ENCODE measurements around the gene MLNR. TPM values are rescaled to one million over a fixed set of nuclear protein-coding genes. Genes with fewer than 3 reads are reported as not detected.
A peak's percentile ranks its signal among the peaks of the same experiment; 100 is the strongest.

The MLNR gene
- total RNA-seq, 2 experiments from 2014 or later = not detected

- Mint-ChIP-seq H3K4me1 (ENCODE audit: low read depth) (peaks cover 55% of the 10 kb centered on the region), H3K36me3 (ENCODE audit: low read depth) (peaks cover 26% of the 10 kb centered on the region), H3K27ac (peak overlapping the region; percentile 95), H3K9me3 (no peaks in the 10 kb centered on the region), H3K27me3 (peaks cover 2% of the 10 kb centered on the region), H3K4me3 (peak overlapping the region; percentile 93)
- peak in 3 of 14 experiments; percentile 8 to 45 (median 34) for DNase-seq
- no peak for TF ChIP-seq CTCF (IDR thresholded peaks at IDR 0.05)
- H3K9me3 ChIP-seq (ENCODE audit: control insufficient read depth in 1 of 2, insufficient read depth in 1 of 2, low read length in 2 of 2) = no peaks in the 10 kb centered on the region
- CTCF ChIA-PET = interaction anchor here (0.9 to 2.3 kb wide), 6 partner anchors 9 to 749 kb away, joined by 3 to 6 read pairs (median 4); no protein-coding TSS in a partner anchor
- H3K27ac ChIP-seq (ENCODE audit: low read depth in 1 of 2, low read length in 2 of 2) = peak overlapping the region; percentile 36 to 85
- intact Hi-C loops (cut with DNase I, micrococcal nuclease) = no loop called here
- H3K27me3 ChIP-seq (ENCODE audit: control insufficient read depth in 1 of 2, insufficient read depth in 2 of 2, low read length in 2 of 2) = no peaks in the 10 kb centered on the region
- H3K4me1 ChIP-seq (ENCODE audit: insufficient read depth, low read length) = peaks cover 24% of the 10 kb centered on the region
- peak overlapping the region; percentile 65 for H3K4me3 ChIP-seq (ENCODE audit: low read length)
- no peaks in the 10 kb centered on the region for H3K36me3 ChIP-seq (ENCODE audit: insufficient read depth, low read length)
- ATAC-seq (ENCODE audit: poor library complexity) = peak; percentile 30
- POLR2A ChIA-PET = interaction anchor here (0.8 to 2.9 kb wide), 8 partner anchors 9 to 273 kb away, joined by 3 to 26 read pairs (median 5); partner anchors contain the start of genes CAB39L, FNDC3A and SETDB2
These were observed 28.5 kb downstream of the MLNR start for GRCh38 chr13:49248622-49249002.

GRCh38 chr13:49251326-49251725, 31.2 kb downstream of the MLNR start:
- H3K9me3 Mint-ChIP-seq = no peaks in the 10 kb centered on the region
- H3K27me3 Mint-ChIP-seq = no peaks in the 10 kb centered on the region
- H3K4me3 Mint-ChIP-seq = no peak overlapping the region
- peaks cover 50% of the 10 kb centered on the region for H3K36me3 Mint-ChIP-seq (ENCODE audit: low read depth)
- Histone ChIP-seq H3K4me3 (ENCODE audit: low read length) (no peak overlapping the region), H3K27me3 (ENCODE audit: control insufficient read depth in 1 of 2, insufficient read depth in 2 of 2, low read length in 2 of 2) (no peaks in the 10 kb centered on the region), H3K36me3 (ENCODE audit: insufficient read depth, low read length) (peaks cover 16% of the 10 kb centered on the region), H3K27ac (ENCODE audit: low read depth in 1 of 2, low read length in 2 of 2) (no peak overlapping the region), H3K4me1 (ENCODE audit: insufficient read depth, low read length) (peaks cover 27% of the 10 kb centered on the region), H3K9me3 (ENCODE audit: control insufficient read depth in 1 of 2, insufficient read depth in 1 of 2, low read length in 2 of 2) (no peaks in the 10 kb centered on the region)
- H3K27ac Mint-ChIP-seq = no peak overlapping the region
- ChIA-PET POLR2A (no interaction called here), CTCF (interaction anchor here (1.9 kb wide), 1 partner anchor 11 kb away, joined by 4 read pairs; no protein-coding TSS in a partner anchor)
- no peak for DNase-seq
- no peak for ATAC-seq (ENCODE audit: poor library complexity)
- intact Hi-C loops (cut with DNase I, micrococcal nuclease) = no loop called here
- peaks cover 78% of the 10 kb centered on the region for H3K4me1 Mint-ChIP-seq (ENCODE audit: low read depth)
- TF ChIP-seq CTCF (IDR thresholded peaks at IDR 0.05) = no peak

- Mint-ChIP-seq H3K4me3 (no peak overlapping the region), H3K27me3 (no peaks in the 10 kb centered on the region), H3K36me3 (ENCODE audit: low read depth) (peaks cover 57% of the 10 kb centered on the region), H3K27ac (no peak overlapping the region), H3K4me1 (ENCODE audit: low read depth) (peaks cover 84% of the 10 kb centered on the region), H3K9me3 (no peaks in the 10 kb centered on the region)
- TF ChIP-seq CTCF (IDR thresholded peaks at IDR 0.05) = no peak
- intact Hi-C loops (cut with DNase I, micrococcal nuclease) = no loop called here
- H3K27me3 ChIP-seq (ENCODE audit: control insufficient read depth in 1 of 2, insufficient read depth in 2 of 2, low read length in 2 of 2) = no peaks in the 10 kb centered on the region
- H3K36me3 ChIP-seq (ENCODE audit: insufficient read depth, low read length) = peaks cover 21% of the 10 kb centered on the region
- no peaks in the 10 kb centered on the region for H3K9me3 ChIP-seq (ENCODE audit: control insufficient read depth in 1 of 2, insufficient read depth in 1 of 2, low read length in 2 of 2)
- H3K4me3 ChIP-seq (ENCODE audit: low read length) = no peak overlapping the region
- peaks cover 21% of the 10 kb centered on the region for H3K4me1 ChIP-seq (ENCODE audit: insufficient read depth, low read length)
- POLR2A ChIA-PET = no interaction called here
- ATAC-seq (ENCODE audit: poor library complexity) (no peak), DNase-seq (no peak)
- no peak overlapping the region for H3K27ac ChIP-seq (ENCODE audit: low read depth in 1 of 2, low read length in 2 of 2)
- CTCF ChIA-PET = interaction anchor here (1.9 kb wide), 1 partner anchor 13 kb away, joined by 4 read pairs; no protein-coding TSS in a partner anchor
These were observed 33.2 kb downstream of the MLNR start for GRCh38 chr13:49253310-49253709.
